Activated T-cell treated with anti-CD3 and anti-CD28 coated beads for 24 hours (primary cell): ENCODE measurements around the gene DNAJC9.
A peak's percentile ranks its signal among the peaks of the same experiment; 100 is the strongest.
"Not testable (repeated sequence)": the region's sequence is repeated elsewhere in the genome, so short reads cannot be mapped to it uniquely, and the experiment has no call there.

Experiments
- DNase-seq: peaks from one replicate; pipeline ENCODE4 v3.0.0-alpha.2; 2020; ENCODE audit warnings: low read depth

DNAJC9 gene, protein sequence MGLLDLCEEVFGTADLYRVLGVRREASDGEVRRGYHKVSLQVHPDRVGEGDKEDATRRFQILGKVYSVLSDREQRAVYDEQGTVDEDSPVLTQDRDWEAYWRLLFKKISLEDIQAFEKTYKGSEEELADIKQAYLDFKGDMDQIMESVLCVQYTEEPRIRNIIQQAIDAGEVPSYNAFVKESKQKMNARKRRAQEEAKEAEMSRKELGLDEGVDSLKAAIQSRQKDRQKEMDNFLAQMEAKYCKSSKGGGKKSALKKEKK

DNA sequence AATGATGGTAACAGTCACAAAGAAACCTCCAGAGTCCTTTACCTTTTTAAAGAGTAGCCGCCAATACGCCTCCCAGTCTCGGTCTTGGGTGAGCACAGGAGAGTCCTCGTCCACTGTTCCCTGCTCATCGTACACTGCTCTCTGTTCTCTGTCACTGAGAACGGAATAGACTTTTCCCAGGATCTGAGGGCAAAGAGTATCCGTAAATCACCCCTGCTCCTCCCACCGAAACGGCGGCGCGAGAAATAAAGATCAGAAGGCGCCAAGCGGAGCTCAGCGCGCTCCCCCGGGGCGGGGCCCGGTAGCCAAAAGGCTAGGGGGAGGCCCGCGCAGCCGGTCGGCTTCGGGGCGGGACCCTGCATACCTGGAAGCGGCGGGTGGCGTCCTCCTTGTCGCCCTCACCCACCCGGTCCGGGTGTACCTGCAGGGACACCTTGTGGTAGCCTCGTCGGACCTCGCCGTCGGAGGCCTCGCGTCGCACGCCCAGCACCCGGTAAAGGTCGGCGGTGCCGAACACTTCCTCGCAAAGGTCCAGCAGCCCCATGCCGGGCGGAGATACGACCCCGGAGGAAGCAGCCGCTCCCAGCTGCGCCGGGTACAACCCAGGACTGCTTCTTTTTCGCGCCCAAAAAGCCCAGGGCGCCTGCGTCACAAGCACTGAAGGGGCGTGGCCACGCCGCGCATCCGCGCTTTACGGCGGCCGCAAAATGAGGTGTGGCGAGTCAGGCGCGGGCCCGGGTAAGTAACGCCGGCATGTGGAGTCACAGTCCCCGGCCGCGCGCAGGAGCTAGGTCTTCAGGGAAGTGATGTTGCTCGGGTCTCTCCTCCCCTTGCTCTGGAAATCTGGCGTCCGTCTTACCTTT lies at the start of gene DNAJC9:
DNAJC9 (minus strand) TSS at position 610 of the 863 bp plus-strand sequence; CDS start at position 544, 66 bp downstream.
- peak; percentile 98 for DNase-seq

DNA sequence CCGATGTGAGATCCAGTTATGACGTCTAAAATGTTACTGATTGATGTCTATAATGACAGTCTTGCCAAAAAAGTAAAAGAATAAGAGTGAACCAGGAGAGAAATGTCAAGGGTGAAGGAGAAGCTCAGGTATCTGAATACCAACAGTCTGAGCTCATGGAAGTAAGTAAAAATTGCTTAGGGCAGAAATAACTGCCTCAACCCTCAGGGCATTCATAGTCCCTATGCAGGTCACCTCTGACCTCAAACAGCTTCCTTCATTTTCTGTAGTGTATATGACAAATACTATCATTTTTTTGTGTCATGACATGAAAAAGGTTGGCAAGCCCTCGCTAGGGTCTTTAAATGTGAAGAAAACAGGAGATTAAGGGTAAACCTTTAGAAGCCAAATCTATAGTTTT lies 46.4 kb upstream of the DNAJC9 start:
- DNase-seq: no peak

DNA sequence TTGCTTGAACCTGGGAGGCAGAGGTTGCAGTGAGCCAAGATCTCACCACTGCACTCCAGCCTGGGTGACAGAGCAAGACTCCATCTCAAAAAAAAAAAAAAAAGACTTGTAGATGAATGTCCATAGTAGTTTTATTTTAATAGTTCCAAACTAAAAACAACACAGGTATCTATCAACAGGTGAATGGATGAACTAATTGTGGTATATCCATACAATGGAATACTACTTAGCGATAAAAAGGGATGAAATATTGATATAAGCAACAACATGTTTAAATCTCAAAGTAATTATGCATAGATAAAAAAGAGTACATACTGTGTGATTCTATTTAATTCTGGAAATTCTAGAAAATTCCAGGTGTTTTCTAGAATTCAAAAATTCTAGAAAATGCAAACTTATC lies 42.9 kb upstream of the DNAJC9 start:
- no peak for DNase-seq

DNA sequence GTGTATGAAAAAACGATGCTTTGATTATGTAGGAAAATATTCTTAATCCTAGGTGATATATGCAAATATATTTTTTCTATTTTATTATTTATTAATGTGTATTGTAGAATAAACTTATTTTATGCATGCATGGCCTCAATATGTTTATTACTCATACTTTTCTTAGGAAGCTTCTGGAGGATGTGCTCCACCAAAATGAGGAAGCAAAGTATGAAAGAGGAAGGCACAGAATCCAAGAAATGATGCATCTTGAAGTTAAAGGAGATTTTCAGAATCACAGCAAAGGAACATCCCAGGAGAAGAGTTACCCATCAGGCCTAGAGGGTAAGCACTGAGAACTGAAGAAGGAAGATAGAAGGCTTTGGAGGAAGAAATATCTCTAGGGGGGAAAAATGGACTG lies 40.4 kb upstream of the DNAJC9 start:
- no peak for DNase-seq

DNA sequence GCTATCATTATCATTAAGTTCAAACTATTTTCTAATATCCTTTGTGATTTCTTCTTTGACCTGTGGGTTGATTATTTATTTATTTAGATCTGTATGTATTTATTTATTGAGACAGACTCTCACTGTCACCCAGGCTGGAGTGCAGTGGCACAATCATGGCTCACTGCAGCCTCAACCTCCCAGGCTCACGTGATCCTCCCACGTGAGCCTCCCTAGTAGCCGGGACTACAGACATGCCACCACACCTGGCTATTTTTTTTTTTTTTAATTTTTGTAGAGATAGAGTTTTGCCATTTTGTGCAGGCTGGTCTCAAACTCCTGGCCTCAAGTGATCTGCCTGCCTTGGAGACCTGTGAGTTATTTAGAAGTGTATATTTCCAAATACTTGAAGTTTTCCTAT lies 34.0 kb upstream of the DNAJC9 start:
- DNase-seq: no peak

DNA sequence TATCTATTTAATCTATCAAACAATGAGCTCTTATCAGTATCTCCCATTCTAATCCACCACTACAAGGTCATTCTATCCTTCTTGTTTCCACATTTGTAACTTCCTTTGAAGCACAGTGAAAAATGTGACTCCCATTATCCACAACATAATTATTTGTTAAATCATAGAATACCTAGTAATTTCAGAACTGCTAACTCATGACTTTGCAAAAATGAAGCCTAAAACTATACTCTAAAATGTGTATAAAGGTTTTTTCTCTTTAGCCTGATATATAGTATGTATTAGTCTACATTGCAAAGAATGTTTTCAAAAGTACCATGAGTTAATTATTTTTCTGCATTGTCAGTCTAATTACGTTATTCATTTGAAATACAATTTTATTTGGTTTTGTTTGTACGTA lies 17.4 kb upstream of the DNAJC9 start:
- DNase-seq: no peak

DNA sequence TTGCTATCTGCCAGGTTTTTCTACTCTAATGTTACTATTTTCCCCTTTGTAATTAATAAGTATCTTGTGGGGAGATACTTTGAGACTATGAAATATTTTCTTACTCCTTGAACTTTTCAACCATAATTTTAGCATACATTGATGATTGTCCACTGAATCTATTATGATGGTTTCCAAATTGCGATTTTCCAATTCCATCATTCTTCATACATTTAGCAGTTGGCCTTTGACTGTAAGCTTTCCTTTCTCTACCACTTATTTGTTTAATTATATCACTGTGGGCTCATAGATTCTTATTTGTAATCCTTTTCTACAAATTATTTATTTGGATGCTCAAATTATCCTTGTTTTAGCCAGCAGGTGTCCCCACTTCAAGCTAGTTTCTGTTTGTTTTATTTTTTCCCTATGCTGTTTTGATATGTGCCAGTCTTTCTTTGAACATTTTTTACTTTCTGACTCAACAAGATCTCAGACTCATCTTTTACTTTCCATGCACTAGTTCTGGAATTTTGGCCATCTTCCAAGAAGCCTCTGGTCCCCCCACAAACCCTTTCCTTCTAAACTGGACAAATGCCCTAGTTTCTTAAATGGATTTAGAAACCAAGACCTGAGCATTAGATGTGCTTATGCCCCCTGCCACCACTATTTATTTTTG lies 16.8 kb upstream of the DNAJC9 start:
- DNase-seq: no peak

DNA sequence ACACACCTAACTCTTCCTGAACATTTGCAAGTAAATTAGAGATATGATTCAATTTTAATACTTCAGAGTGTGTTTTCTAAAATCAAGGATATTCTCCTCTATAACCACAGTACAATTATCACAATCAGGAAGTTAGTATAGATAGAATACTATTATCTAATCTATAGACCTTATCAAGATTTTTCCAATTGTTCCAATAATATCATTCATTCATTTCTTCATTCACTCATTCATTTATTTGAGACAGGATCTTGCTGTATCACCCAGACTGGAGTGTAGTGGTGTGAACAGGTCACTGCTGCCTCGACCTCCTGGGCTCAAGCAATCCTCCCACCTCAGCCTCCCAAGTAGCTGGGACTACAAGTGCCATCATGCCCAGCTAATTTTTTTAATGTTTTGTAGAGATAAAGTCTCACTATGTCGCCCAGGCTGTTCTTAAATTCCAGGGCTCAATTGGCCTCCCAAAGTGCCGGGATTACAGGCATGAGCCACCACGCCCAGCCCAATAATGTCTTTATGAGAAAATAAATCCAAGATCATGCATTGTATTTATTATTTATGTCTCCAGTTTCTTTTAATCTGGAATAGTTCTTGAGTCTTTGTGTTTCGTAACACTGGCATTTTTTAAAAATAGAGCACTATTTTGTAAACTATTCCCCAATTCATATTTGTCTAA lies 16.0 kb upstream of the DNAJC9 start:
- no peak for DNase-seq

DNA sequence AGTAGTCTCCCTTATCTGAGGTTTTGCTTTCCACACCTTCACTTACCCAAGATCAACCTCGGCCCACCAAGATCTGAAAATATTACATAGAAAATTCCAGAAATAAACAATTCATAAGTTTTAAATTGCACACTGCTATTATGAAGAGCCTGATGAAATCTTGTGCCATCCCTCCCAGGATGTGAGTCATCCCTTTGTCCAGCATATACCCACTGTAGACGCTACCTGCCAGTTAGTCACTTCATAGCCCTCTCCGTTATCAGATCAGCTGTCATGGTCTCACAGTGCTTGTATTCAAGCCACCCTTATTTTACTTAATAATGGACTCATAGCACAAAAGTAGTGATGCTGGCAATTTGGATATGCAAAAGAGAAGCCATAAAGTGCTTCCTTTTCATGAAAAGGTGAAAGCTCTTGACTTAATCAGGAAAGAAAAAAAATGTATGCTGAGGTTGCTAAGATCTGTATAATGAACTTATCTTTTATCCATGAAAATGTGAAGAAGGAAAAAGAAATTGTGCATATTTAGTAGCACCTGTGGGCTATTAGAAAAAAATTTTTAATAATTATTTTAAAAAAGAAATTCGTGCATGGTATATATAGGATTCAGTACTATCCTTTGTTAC lies 15.2 kb upstream of the DNAJC9 start:
- no peak for DNase-seq

DNA sequence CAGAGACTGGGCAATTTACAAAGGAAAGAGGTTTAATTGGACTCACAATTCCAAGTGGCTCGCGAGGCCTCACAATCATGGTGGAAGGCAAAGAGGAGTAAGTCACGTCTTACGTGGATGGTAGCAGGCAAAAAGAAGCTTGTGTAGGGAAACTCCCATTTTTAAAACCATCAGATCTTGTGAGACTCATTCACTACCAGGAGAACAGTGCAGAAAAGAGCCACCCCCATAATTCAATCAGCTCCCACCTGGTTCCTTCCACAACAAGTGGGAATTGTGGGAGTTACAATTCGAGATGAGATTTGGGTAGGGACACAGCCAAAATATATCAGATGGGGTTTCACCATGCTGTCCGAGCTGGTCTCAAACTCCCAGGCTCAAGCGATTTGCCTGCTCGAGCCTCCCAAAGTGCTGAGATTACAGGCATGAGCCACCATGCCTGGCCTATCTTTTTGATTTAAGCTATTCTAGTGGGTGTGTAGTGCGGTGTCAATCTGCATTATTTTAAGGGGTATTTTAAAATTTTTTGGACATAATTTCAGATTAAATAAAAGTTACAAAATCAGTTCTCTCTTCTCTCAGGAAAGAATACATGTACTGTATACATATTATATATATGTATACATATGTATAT lies 14.4 kb upstream of the DNAJC9 start:
- DNase-seq: no peak

DNA sequence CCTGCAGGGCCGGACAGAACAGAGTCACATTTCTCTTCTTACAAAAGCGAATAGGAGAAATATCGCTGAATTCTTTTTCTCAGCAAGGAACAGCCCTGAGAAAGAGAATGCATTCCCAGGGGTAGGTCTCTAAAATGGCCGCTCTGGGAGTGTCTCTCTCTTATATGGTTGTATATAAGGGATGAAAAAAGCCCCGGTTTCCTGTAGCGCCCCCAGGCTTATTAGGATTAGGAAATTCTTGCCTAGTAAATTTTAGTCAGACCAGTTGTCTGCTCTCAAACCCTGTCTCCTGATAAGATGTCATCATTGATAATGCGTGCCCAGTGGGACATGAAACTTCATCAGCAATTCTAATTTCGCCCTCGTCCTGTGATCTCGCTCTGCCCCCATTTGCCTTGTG lies 11.6 kb upstream of the DNAJC9 start:
- not testable (repeated sequence) for DNase-seq

DNA sequence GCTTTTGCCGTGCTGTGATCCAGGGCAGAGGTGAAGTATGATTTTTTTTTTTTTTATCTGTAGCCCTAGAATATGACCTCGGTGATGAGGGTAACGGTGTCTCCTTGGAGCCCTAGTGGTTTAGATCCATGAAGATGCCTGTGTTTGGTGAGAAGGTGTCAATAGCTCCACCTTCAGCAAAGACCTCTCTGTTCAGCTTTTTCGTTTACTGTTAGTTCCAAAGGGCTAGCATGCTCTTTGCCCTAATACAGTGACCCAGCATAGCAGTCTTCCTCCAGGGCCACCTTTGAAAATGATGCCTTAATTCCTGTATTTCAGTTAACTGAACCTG lies 6.1 kb upstream of the DNAJC9 start:
- DNase-seq: no peak

DNA sequence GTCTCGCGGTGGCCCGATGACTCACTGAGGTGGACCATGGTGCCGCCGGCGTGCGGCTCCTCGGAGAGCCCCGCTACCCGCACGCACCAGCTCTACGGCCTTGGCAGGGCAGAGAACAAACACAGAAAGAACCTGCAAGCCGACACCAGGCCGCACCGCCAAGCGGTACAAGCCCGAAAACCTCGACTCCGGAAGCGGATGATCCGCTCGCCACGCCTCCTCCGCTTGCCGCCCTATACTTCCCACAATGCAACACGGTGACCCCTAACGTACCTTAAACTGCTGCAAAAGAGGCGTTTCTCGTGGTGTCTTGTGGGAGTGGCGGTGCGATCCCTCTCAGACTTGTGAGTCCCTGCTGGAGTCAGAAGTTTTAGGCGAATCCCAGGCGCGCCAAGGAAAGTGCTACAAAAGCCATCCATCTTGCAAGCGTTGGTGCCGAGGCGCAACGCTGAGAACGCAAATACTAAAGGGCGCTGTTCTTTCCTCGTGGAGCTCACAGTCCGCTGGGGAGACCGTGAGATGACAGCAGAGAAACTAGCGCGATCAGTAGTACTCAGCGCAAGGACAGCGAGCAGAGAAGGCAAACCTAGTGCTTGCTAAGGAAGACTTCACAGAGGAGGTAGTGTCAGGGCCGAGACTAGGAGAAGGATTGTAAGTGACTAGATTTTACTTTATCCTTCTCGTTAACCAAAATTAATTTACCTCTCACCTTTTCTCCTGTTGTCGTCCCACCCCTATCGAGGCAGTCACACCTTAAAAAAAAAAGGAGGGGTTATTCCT lies 5.6 kb upstream of the DNAJC9 start, which contains the start of gene MRPS16:
MRPS16 (minus strand) TSS at position 200 of the 780 bp plus-strand sequence; CDS start at position 38, 162 bp downstream.
- DNase-seq: peak; percentile 92

DNA sequence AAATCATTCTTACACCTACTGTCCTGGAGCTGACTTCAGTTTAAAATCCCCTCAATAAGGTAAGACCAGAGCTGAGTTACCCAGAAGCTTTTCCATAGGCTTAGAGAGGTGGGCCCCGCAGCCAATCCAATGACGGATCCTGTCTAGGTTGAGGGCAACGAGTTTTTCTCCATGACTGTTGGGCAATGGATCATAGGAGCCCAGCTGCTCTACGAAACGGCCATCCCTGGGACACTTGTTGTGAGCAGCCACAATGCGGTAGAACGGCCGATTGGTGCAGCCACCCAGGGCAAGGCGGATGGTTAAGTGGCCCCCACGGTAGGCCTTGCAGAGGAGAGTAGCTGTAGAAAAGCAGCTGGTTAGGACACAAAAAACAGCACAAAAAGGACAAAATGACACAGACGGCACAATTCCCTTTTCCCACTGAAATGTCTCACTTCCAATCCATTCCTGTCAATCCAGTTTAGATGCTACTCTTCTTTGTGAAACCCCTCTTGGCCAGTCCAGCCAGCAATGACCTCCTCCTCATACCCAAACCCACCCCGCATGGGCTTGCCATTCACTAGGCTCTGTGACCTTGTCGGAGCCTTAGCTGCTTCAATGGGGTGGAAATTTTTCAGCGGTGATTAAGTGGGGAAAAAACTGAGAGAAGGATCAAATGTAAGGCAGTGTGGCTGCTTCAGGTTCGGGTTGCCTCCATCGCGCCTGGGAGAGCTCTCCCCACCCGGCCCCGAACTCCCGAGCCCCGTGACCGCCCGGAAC lies 4.8 kb upstream of the DNAJC9 start:
- no peak for DNase-seq

DNA sequence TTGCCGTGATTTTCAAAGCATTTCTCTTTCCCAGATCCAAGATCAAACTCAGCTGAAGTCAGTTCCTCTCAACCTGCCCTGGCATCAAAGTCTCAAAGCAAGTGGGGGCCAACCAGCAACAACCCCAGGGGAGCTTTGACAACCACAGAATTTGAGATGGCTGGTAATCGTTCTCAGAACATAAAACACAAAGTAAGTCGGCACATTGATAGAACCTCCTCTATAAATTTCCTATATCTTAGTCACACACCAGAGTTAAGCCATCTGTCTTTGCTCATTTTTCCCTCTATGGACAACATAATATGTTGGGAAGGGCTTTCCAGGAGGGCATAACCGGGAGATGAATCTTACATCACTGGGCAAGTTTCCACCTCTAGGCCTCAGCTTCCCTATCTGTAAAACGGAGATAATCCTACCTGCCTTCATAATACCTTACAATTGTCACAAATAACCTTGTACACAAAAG lies 1.2 kb upstream of the DNAJC9 start:
- no peak for DNase-seq

DNA sequence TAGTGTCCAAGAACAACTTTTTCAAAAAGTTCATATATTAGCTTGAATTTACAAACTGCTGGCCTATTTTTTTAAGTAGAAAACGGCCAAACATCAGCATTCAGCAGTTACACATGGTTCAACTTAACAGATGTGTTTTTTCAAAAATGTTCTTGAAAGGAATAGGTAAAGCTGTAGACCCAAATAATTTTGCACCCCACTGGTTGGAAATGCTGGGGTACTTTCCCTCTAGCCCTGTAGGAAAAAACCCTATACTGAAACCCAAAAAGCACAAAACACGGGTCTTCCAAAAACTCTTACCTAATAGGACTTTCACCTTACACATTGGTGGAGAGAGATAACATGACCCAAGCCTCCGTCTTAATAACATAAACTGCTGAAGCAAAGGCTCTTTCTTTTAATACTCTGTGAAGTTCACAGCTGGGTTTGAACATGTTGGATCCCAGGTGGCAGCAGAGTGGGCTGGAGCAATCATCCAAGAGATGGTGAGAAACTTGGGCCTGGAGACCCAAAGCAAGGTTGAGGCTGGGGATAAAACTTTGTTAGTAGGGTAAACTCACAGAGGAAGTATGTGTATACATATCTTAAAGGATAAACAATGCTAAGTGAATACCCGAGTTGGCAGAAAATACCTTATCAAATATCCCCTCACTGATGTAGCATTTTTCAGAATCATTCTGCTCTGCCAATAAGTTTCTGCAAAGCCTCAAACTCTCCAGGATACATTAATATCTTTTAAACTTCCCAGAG lies 629 bp upstream of the DNAJC9 start:
- no peak for DNase-seq

DNA sequence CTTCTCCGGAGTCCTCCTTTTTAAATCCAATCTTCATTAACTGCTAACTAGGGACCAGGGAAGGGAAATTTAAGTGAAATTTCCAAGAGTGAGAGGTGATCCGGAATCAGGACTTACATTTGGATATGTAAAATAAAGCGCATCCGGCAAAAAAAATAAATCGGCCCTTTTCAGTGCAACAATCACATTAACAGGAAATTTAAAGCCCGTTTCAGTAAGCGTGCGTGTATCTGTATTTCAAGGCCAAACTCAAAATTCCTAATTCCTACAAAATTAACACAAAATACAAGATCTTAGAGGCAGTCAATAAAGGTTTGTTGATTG lies 771 bp downstream of the DNAJC9 start:
- no peak for DNase-seq

DNA sequence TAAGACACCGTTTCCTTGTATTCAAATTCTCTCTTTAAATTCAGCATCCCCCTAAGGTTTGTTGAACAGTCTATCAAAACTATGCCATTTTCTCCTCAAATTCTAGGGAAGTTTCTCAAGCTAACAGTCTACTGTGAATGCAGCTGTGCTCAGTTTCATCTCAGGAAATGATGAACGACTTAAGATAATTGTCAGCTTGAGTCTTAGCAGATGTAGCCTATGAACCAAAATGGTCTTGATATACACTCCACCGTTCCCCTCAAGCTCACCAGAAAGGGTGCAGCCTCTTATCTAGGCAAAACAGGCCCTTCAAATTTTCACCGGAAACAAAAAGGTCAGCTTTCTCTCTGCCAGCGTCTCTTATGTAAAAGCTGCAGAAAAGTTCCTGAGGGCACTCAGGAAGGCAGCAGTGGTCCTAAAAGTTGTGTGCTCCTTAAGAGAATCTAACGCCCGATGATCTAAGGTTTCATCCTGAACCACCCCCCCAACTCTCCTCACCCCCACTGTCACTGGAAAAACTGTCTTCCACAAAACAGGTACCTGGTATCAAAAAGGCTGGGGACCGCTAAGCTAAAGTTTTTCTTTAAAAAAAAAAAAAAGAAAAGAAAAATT lies 2.1 kb downstream of the DNAJC9 start:
- no peak for DNase-seq

DNA sequence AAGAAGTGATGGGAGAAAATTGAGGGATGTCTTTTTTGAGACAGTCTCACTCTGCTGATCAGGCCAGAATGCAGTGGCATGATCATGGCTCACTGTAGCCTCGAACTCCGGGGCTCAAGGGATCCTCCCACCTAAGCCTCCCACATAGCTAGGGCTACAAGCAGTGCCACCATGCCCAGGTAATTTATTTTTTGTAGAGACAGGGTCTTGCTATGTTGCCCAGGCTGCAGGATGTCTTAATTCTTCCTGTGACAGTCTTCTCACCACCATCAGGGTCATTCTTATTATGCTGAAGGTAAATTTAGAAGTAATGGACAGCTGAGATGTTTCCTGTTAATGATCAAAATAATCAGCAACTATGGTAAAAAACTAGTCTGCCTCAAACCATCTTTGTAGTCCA lies 7.1 kb downstream of the DNAJC9 start:
- DNase-seq: no peak
